GM18861 (cell line): ENCODE data around the gene HAUS7.

Experiments used
- ATAC-seq: cut with Tn5 transposase; IDR thresholded peaks from one replicate; pipeline ENCODE4 v1.9.1; 2021; ENCODE audit not compliant: unreplicated experiment

HAUS7 gene

DNA sequence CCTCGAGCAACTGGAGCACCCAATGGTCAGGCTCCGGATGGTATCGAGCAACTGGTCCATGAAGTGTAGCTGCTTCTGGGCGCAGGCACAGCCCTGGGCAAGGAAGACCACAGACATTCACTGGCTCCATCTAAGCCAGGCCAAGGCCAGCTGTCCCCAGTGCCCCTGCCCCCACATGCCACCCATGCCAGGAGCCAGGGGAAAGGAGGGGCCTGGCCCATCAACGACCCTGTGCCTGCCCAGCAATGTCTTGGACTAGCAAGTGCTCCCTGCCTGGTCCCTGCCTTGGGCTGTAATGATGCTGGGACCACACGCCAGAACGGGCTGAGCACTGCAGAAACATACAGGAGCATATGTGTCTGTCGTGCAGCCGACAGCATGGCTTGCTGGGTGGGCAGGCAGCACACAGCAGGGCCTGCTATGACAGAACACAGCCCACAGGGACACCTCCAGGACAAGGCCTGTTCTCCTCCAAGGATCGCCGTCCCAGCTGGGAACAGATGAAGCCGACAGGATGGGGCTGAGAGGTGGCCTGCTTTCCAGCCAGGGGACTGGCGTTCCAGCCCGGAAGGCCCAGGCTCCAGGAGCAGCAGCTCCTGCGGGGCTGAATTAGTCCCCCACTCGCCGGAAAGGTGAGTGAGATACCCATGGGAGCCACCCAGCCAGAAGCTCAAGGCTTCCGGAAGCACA, 13.1 kb downstream of the HAUS7 start:
- no peak for ATAC-seq

DNA sequence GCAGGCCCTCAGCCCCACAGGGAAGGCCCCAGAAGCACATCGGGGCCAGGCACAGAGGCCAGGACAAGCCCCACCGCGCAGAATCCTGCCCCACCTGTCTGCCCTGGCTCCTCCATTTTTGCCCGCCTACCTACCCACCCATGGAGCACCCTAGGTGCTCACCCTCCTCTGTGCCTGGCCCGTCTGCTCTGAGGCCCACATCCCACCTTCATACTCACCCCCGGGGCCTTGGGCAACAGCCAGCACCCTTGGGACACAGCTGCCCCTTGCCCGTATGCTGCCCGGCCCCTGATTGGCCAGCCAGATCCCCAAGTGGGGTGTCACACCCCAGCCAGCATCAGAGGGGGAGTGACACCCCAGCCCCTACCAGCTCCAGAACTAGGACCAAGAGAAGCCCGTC, 13.7 kb downstream of the HAUS7 start:
- ATAC-seq = no peak

DNA sequence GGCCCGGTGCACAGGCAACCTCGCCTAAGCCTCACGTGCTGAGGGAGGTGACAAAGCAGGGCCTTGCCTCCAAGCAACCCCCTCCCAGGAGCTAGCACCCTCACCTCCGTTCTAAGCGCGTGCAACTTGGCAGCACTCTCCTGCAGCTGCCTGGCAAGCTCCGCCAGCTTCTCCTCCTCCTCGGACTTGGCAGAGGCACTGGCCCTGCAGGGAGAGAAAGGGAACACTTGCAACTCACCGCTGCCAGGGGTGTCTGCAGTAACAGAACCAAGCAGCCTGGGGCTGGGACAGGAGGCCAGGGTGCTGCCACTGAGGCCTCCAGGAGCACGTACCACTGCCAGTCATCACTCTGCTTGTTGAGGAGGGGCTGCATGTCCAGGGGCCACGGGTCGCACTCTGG, 14.2 kb downstream of the HAUS7 start:
- ATAC-seq = no peak

DNA sequence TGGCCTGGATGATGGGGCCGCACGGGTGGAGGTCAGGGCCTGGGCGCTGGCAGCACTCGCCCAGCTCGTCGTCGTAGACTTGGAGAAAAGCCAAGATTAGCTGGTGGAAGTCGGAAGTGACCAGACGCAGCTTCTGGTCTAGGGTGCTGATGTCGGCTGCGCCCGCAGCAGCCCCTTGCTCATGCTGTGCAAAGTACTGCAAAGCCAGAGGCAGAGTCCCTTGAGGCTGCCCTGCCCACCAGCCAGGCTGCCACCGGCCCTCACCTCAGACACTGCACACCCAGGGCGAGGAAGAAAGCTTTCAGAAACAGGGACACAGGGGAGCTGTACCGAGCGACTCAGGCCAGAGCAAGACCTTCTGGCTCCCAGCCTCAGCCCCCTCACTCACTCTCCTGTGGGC, 14.8 kb downstream of the HAUS7 start:
- no peak for ATAC-seq

DNA sequence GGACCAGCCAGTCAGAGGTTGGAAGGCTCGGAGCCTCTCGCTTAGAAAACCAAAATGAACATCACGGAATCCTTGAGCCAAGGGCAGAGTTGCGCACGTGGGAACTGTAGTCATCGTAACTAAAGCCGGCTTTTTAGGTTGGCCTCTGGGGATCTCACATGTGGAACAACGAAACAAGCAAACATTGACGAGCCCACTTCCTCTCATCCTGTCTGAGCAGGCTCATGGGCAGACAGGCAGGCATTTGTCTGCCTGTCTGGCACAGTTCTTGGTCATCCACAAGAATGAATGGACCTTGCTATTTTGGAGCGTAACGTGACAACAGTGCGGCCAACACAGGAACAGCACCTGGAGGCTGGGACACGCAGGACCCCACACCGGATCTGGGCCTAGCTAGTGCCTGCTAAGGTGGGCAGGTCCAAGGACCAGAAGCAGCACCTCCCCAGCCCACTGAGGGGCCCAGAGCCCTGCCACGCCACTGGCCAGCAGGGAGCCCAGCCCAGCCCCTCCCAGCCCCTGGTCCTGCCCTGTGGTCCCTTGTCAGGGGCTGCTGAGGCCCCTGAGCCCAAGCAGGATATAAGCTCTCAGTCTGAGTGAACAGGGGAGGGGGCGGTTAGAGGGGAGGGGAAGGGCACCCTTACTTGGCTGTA, 15.3 kb downstream of the HAUS7 start:
- no peak for ATAC-seq

DNA sequence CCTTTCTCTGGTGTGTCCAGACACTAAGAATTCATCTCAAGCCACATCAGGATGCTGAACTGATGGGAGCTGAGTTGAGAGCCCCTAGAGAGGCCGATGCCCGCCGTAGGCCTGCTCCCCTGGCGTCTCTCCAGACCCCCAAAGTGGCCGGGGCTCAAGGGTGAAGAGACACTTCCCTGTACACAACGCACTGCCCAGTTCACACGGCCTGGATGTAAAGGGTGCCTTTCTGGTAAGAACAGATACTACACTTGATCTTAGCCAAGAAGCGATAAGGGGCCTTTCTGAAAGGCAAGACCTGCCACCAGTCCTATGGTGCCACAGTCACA, 19.5 kb downstream of the HAUS7 start:
- ATAC-seq = no peak

DNA sequence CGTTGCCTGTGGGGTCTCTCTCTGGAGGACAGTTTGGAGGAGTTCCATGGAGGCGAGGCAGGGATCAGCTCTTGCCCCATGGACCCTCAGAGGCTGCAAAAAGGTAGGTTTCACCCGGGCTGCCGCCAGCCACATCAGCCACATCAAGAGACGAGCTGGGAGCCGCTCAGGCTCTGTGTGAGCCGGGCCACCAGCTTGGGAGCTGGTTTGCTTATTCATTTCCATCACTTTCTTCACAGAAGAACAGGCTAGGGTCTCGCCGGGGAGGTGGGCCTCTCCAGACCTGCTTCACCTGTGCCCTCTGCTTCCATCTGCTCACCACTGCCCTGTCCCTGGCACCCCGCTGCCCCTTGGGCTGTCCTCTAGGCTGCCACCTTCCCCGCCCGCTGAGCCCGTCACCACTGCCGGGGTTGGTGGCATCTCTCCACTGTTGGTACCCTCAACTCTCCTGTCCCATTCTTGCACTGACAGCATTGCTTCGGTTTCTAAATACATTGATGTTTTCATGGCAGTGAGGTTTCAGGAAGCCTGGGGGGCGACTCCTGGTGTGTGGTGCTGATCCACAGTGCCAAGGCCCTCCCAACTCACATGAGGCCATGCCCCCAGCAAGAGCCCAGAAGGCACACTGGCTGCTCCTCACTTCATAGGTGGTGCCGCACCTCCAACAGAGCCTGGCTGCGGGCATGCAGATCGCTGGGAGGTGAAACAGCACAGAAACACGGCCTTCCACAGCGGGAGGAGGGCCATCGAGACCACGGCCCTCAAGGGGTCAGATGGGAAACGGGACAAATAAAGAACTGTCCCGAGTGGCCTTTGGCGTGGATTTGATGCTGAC, 20.0 kb downstream of the HAUS7 start:
- no peak for ATAC-seq

DNA sequence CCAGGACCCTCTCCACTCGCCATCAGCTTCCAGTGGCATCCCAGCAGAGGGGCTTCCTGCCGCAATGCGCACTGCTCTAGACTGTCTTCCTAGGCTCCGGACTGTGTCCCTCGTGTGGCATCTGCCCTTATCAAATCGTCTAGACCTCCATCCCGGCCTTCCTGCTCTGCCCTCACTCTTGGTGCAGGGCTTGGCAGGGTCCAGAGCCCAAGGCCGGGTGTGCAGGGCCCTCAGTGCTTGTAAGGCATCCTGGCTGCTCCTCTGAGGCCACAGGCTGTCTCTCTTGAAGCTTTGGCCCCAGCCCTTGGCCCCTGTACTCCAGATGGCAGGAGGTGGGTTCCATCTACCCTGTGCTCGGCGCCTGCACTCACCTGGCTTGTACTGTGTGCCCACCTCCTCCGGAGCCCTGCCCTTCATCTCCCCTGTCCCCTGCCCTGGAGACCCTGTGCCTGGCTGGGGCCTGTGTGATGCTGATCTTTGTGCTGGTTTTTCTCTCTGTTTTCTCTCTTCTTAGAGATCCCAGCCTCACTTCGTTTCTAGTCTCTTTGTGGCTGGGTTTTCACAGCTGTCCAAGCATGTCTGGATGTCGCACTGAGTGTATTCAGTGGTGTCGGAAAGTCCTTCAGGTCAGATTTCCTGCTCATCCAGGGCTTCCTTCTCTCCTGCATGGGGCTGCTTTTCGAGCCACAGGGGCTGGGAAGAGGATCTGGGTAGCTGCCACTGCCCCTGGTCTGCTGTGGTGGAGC, 20.8 kb downstream of the HAUS7 start:
- ATAC-seq = no peak

DNA sequence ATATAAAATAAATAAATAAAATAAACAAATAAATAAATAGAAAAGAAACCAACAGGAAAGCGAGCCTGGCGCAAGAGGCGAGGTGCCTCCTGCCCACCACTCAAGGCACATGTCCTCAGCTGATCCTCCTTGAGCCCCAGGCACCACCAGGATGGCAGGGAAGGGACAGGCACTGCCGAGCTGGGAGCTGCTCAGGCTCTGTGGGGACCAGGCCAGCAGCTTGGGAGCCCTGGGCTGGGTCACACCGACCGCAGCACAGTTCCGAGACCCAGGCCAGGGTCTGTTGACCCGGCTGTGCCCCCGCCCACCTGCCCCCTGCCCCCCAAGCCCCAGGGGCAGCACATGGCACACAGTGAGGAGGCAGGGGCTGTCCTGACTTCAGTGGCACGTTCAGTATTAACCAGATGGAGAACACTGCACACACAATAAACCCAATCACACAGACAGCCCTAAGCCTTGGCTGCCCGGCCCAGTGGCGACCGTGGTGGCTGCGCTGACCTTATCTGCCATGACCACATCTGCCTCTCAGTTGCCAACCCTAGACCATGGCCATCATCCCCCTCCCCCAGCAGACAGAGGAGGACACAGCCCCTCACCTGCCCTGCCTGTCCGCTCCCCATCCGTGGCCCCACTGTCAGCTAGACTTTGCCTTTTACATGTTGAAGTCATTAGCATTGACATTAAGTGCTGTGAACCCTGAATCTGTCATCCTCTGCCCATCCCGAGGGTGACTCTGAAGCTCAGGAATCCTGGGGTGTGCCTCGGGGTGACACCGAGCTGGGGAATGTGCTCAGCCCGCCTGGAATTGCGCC, 21.6 kb downstream of the HAUS7 start:
- no peak for ATAC-seq

DNA sequence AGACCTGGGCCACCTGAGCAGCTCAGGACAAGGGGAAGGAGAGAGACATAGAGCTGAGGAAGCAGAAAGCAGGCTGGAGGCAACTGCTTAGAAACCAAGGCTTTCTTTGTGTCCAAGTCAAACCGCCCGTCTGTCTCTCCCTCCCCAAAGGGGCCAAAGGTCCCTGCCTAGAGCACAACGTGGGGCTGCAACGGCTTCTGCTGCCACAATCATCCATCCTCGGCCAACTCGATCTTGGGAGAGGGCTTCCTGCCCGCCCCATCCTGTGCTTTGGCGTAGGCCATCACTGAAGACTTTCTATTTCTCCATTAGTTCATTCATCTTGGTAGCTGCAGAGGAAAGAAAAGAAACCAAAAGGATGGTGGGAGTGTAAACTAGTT, 22.8 kb downstream of the HAUS7 start:
- ATAC-seq = no peak

DNA sequence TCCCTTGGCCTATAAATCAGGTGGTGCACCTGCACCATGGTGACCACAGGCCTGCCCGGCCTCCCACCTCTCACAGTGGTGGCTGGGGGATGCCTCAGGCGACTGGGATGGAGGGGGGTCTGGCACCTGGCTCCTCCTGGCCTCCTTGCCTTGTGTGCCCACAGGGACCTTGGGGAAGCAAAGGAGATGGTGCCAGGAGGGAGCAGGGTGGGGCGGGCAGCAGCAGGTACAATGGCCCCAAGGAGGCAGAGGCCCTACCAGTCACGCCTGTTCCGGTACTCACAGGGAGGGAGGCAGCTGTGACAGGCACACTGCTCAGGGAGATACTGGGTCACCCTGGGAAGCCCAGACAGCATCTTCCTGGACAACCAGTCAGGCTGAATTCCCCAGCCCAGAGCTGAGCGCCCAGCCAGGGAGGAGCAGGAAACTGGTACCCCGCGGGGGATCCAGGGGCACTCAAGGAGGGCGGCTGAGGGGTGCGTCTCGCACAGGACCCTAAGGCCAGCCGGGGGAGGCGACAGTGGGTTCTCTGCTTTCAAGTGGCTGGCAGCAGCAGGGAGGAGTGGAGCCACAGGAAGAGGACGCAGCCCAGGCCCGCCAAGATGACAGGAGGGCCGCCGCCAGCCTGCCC, 23.3 kb downstream of the HAUS7 start:
- ATAC-seq = no peak

DNA sequence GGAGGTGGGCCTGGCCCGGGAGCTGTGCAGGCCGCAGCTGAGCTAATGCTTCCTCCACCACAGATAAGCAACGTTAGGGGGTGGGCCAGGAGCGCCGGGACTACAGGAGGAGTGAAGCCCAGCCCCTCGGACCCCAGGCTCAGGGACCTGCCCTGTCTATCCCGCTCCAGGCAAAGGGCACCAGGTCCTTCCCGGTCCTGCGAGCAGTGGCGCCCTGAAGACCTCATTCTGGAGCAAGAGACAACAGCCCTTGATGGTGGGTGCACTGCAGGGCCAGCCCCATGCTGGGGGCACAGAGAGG, 23.8 kb downstream of the HAUS7 start:
- ATAC-seq = no peak

DNA sequence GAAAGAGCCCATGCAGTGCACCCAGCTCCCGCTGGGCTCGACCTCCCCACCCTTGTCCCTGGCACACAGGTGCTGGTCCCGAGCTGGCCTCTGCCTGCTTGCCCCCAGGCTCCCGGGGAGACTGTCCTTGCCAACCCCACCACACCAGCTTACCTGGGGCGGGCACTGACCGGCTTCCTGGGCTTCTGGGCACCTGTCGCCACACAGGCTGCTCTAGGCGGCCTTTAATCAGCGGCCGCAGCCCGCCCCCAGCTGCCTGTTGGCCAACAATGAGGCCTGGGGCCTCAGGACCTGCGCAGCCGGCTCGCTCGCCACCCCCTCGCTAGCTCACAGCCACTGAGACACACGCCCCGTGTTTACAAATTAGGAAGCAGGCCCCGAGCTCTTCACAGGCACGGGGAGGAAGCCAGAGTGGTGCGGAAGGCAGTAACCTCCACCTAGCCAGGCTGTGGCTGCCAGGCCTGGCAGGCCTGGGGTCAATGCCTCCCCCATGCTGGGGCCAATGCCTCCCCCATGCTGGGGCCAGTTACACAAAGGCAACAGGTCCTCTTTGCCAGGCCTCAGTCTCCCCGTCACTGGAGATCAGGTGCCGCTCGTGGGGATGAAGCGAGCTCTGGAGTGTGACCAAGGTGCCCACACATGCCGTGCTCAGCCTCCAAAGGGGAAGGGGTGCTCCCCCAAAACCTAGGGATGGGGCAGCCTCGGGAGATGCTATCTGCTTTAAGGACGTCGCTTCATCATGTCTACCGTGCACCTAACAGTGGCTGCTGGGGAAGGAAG, 24.3 kb downstream of the HAUS7 start, which contains the start of gene TREX2:
TREX2 (minus strand) TSS at position 201 of the 780 bp plus-strand sequence. CDS start 626 bp downstream, outside the sequence.
- ATAC-seq = no peak

DNA sequence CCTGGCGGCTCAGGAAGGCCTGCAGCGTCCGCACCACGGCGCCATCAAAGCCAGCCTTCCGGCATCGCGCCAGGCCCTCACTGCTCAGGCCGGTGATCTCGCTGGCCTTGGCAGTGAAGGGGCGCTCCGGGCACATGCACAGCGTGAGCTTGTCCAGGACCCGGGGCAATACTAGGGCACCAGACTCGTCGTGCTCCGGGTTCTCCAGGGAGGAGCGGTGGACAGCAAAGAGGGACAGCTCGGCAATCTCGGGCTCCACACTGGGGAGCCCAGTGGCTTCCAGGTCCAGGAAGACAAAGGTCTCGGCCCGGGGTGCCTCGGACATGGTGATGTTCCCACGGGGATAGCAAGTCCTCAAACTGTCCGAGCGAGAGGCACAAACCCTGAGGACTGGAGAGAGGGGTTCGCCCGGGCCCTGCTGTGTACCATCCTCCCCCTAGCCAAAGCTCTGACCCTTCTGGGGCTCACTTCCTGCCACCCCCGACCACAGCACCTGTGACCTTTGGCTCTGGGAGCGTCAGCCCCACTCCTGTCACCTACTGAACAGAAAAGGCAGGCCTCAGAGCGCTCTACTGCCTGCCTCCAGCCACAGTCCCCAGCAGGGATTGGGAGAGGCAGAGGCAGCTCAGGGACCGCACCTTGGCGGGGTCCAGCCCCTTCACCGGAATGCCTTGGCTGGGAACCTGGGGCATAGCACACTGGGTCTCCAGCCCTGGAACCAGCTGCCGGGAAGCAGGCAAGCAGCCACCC, 25.1 kb downstream of the HAUS7 start:
- no peak for ATAC-seq

DNA sequence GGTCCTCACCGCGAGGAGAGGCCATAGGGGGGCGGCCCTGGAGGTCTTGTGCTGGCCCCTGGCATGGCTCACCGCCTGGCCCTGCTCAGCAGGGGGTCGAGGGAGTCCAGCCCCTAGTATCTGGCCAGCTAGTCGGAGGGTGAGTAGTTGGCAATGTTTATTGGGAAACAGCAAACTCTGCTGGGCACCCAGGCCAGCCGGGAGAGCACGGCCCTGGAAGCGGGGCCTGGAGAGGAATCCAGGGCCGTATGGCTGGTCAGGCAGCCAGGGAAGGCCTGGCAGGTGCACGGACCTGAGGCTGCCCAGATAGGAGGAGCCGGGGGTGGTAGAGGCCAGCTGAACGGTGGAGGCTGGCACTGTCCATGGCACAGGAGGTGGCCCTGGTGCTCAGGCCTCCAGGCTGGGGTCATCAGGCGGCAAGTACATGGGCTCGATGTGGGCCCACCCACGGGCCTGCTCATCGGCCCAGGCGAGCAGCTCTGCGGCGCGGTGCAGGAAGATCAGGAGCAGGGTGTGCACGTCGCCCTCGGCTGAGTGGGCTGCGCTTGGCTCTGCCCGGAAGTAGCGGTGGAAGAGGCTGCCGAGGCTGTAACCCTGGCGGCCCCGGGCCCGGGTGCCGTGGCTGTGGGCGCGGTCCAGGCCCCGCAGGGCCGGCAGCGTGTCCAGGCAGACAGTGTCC, 25.9 kb downstream of the HAUS7 start:
- ATAC-seq = no peak

DNA sequence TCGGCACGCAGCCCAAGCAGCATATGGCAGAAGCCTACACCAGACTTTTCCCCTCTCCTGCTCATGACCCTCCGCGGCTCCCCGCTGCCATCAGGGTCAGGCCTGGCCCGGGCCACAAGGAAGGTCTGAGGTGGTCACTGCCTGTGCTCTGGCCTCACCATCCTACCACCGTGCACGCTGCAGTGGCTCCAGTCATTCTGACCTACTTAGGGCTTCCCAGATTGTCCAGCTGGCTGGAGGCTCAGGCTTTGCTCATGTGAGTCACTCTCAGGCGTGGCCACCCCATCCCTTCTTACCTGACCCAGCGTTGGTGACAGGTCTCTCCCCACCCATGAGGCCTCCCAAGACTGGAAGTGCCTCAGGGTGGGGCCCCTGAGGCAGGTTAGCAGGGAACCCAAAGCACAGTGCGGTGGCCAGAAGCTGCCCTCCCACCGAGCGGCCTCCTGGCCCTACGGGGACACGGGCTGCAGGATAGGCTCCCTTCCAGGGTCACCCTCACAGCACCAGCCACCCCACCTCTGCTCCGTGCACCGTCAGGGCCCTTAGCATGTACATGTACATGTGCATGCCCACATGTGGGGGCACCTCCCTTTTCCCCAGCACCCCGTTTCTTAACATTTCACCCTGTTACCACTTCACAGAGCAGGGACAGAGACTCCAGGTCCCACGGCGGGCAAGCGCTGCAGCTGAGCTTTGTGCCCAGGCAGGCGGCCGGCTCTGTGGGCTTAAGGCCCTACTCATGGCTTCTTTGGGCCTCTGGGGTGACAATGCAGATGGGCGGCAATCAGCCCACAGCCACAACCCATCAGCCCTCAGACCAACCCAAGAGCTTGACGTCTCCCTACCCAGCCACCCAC, 26.7 kb downstream of the HAUS7 start:
- ATAC-seq = no peak

DNA sequence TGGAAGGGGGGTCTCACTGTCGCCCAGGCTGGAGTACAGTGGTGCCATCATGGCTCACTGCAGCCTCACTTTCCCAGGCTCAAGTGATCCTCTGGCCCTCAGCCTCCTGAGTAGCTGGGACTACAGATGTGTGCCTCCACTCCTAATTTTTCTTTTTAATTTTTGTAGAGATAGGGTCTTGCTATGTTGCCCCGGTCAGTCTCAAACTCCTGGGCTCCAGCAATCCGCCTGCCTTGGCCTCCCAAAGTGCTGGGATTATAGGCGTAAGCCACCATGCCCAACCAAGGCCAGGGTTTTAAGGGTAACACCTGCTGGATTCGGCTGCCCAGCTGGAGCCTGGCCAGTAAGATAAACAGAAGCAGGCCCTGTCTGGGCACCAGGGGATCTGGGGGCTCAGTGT, 27.9 kb downstream of the HAUS7 start:
- no peak for ATAC-seq
